Activated CD4-positive, alpha-beta T cell treated with anti-CD3 and anti-CD28 coated beads, Interleukin-2, amount 10 ng/mL, durations not matched to agents 24 days and 14 days (primary cell): ENCODE data around the gene PLD1. TPM values are rescaled to one million over a fixed set of nuclear protein-coding genes. Genes with fewer than 3 reads are reported as not detected.

Source experiments
- DNase-seq: peaks from one replicate; pipeline ENCODE4 v3.0.0; 2022
- H3K27ac Mint-ChIP-seq: one replicate; pipeline ENCODE4 v1.8.0; 2022; ENCODE audit warnings: mild to moderate bottlenecking, mixed read lengths
- H3K27me3 Mint-ChIP-seq: one replicate; pipeline ENCODE4 v1.8.0; 2022; ENCODE audit warnings: mixed read lengths
- H3K36me3 Mint-ChIP-seq: one replicate; pipeline ENCODE4 v1.8.0; 2022; ENCODE audit warnings: low read depth, mild to moderate bottlenecking, mixed read lengths
- H3K4me1 Mint-ChIP-seq: one replicate; pipeline ENCODE4 v1.8.0; 2021; ENCODE audit warnings: mixed read lengths
- H3K4me3 Mint-ChIP-seq: one replicate; pipeline ENCODE4 v1.8.0; 2022; ENCODE audit warnings: mild to moderate bottlenecking, moderate library complexity, mixed read lengths
- H3K9me3 Mint-ChIP-seq: one replicate; pipeline ENCODE4 v1.8.0; 2021; ENCODE audit warnings: mixed read lengths
- intact Hi-C: fragments of 100-400 bp; cut with micrococcal nuclease; formaldehyde crosslinking; loops from one replicate; pipeline ENCODE4 v1.15.1; 2023
- total RNA-seq: library from RNA; stranded (reverse); gene quantifications from 2 replicates; pipeline ENCODE4 v1.2.3, GENCODE V29; 2022

Gene PLD1
- total RNA-seq, 1 donor from 2014 or later, result 0.09 TPM

- Mint-ChIP-seq H3K9me3 (no peaks in the 10 kb centered on the region), H3K27me3 (peaks cover 50% of the 10 kb centered on the region), H3K27ac (no peak overlapping the region), H3K4me1 (peaks cover 10% of the 10 kb centered on the region), H3K4me3 (no peak overlapping the region), H3K36me3 (no peaks in the 10 kb centered on the region)
- no peak for DNase-seq
- intact Hi-C loops, result no loop called here
These were observed 3.1 kb downstream of the PLD1 start for GRCh38 chr3:171807129-171807675.

- Mint-ChIP-seq H3K27ac (no peak overlapping the region), H3K4me1 (peaks cover 9% of the 10 kb centered on the region), H3K4me3 (no peak overlapping the region), H3K9me3 (no peaks in the 10 kb centered on the region), H3K36me3 (no peaks in the 10 kb centered on the region), H3K27me3 (peaks cover 42% of the 10 kb centered on the region)
- intact Hi-C loops, result no loop called here
- DNase-seq, result no peak
These were observed 3.8 kb downstream of the PLD1 start for GRCh38 chr3:171806200-171807128.

GRCh38 chr3:171805687-171806086 is 4.6 kb downstream of the PLD1 start:
- no peaks in the 10 kb centered on the region for H3K36me3 Mint-ChIP-seq
- H3K4me1 Mint-ChIP-seq, result peaks cover 8% of the 10 kb centered on the region
- no peak overlapping the region for H3K4me3 Mint-ChIP-seq
- intact Hi-C loops, result no loop called here
- no peak for DNase-seq
- no peaks in the 10 kb centered on the region for H3K9me3 Mint-ChIP-seq
- no peak overlapping the region for H3K27ac Mint-ChIP-seq
- H3K27me3 Mint-ChIP-seq, result peaks cover 34% of the 10 kb centered on the region

- intact Hi-C loops, result no loop called here
- no peak for DNase-seq
- Mint-ChIP-seq H3K27me3 (peaks cover 30% of the 10 kb centered on the region), H3K4me1 (peaks cover 5% of the 10 kb centered on the region), H3K36me3 (no peaks in the 10 kb centered on the region), H3K9me3 (no peaks in the 10 kb centered on the region), H3K27ac (no peak overlapping the region), H3K4me3 (no peak overlapping the region)
These were observed 5.5 kb downstream of the PLD1 start for GRCh38 chr3:171804618-171805389.

GRCh38 chr3:171803044-171803443 is 7.2 kb downstream of the PLD1 start:
- intact Hi-C loops, result no loop called here
- no peak for DNase-seq
- H3K27me3 Mint-ChIP-seq, result peaks cover 21% of the 10 kb centered on the region

GRCh38 chr3:171802590-171802956 is 7.7 kb downstream of the PLD1 start:
- no peaks in the 10 kb centered on the region for H3K36me3 Mint-ChIP-seq
- H3K27ac Mint-ChIP-seq, result peak overlapping the region; percentile 17
- H3K9me3 Mint-ChIP-seq, result no peaks in the 10 kb centered on the region
- H3K4me1 Mint-ChIP-seq, result no peaks in the 10 kb centered on the region
- H3K27me3 Mint-ChIP-seq, result peaks cover 17% of the 10 kb centered on the region
- no peak for DNase-seq
- intact Hi-C loops, result no loop called here
- no peak overlapping the region for H3K4me3 Mint-ChIP-seq

More at GRCh38 chr3:171803044-171803443, 7.2 kb downstream of the PLD1 start:
- no peaks in the 10 kb centered on the region for H3K4me1 Mint-ChIP-seq
- H3K27ac Mint-ChIP-seq, result no peak overlapping the region
- no peaks in the 10 kb centered on the region for H3K9me3 Mint-ChIP-seq
- H3K36me3 Mint-ChIP-seq, result no peaks in the 10 kb centered on the region
- H3K4me3 Mint-ChIP-seq, result no peak overlapping the region

GRCh38 chr3:171801738-171802589 is 8.3 kb downstream of the PLD1 start:
- Mint-ChIP-seq H3K9me3 (no peaks in the 10 kb centered on the region), H3K27ac (no peak overlapping the region), H3K4me1 (no peaks in the 10 kb centered on the region), H3K27me3 (peaks cover 14% of the 10 kb centered on the region), H3K4me3 (no peak overlapping the region), H3K36me3 (no peaks in the 10 kb centered on the region)
- no peak for DNase-seq
- intact Hi-C loops, result no loop called here

- intact Hi-C loops, result no loop called here
- Mint-ChIP-seq H3K4me3 (no peak overlapping the region), H3K36me3 (no peaks in the 10 kb centered on the region), H3K4me1 (no peaks in the 10 kb centered on the region), H3K27me3 (peaks cover 7% of the 10 kb centered on the region), H3K9me3 (no peaks in the 10 kb centered on the region), H3K27ac (no peak overlapping the region)
- DNase-seq, result no peak
These were observed 10.8 kb downstream of the PLD1 start for GRCh38 chr3:171799501-171799900.

GRCh38 chr3:171797873-171798272 is 12.4 kb downstream of the PLD1 start:
- Mint-ChIP-seq H3K4me3 (no peak overlapping the region), H3K27me3 (peaks cover 5% of the 10 kb centered on the region), H3K36me3 (no peaks in the 10 kb centered on the region), H3K9me3 (no peaks in the 10 kb centered on the region), H3K4me1 (no peaks in the 10 kb centered on the region), H3K27ac (no peak overlapping the region)
- intact Hi-C loops, result no loop called here
- DNase-seq, result no peak

GRCh38 chr3:171797265-171797679 is 13.0 kb downstream of the PLD1 start:
- intact Hi-C loops, result no loop called here
- no peaks in the 10 kb centered on the region for H3K4me1 Mint-ChIP-seq
- no peaks in the 10 kb centered on the region for H3K36me3 Mint-ChIP-seq
- peaks cover under 1% of the 10 kb centered on the region for H3K27me3 Mint-ChIP-seq
- H3K27ac Mint-ChIP-seq, result no peak overlapping the region
- no peak for DNase-seq
- H3K4me3 Mint-ChIP-seq, result no peak overlapping the region
- no peaks in the 10 kb centered on the region for H3K9me3 Mint-ChIP-seq

GRCh38 chr3:171796625-171797264 is 13.5 kb downstream of the PLD1 start:
- peaks cover 2% of the 10 kb centered on the region for H3K27me3 Mint-ChIP-seq
- H3K9me3 Mint-ChIP-seq, result no peaks in the 10 kb centered on the region
- DNase-seq, result no peak
- H3K36me3 Mint-ChIP-seq, result no peaks in the 10 kb centered on the region
- H3K27ac Mint-ChIP-seq, result no peak overlapping the region
- H3K4me3 Mint-ChIP-seq, result no peak overlapping the region
- intact Hi-C loops, result no loop called here
- H3K4me1 Mint-ChIP-seq, result no peaks in the 10 kb centered on the region

- Mint-ChIP-seq H3K4me3 (no peak overlapping the region), H3K36me3 (no peaks in the 10 kb centered on the region), H3K27me3 (peaks cover 2% of the 10 kb centered on the region), H3K9me3 (no peaks in the 10 kb centered on the region), H3K27ac (no peak overlapping the region), H3K4me1 (no peaks in the 10 kb centered on the region)
- intact Hi-C loops, result no loop called here
- DNase-seq, result no peak
These were observed 17.8 kb downstream of the PLD1 start for GRCh38 chr3:171792531-171792930.

- Mint-ChIP-seq H3K27me3 (peaks cover 6% of the 10 kb centered on the region), H3K27ac (no peak overlapping the region), H3K9me3 (no peaks in the 10 kb centered on the region), H3K36me3 (no peaks in the 10 kb centered on the region), H3K4me3 (no peak overlapping the region), H3K4me1 (no peaks in the 10 kb centered on the region)
- intact Hi-C loops, result no loop called here
- DNase-seq, result peak; percentile 34
These were observed 18.6 kb downstream of the PLD1 start for GRCh38 chr3:171791692-171792076.
